Measurements from ENCODE around the gene CDS1.

- TF ChIP-seq CTCF (IDR thresholded peaks at IDR 0.05; ENCODE audit: insufficient read depth, low read length) (no peak), GABPA (IDR thresholded peaks at IDR 0.05; ENCODE audit: low read depth) (no peak), POLR2AphosphoS5 (IDR thresholded peaks at IDR 0.05; ENCODE audit: low read depth) (no peak), SPI1 (IDR thresholded peaks at IDR 0.05; ENCODE audit: borderline replicate concordance, low read depth) (no peak)
Measured at GRCh38 chr4:84596826-84597225, 13.9 kb downstream of the CDS1 start.

All from HL-60 (cell line).